ENCODE results near the gene CCDC60.

Gene CCDC60

DNA sequence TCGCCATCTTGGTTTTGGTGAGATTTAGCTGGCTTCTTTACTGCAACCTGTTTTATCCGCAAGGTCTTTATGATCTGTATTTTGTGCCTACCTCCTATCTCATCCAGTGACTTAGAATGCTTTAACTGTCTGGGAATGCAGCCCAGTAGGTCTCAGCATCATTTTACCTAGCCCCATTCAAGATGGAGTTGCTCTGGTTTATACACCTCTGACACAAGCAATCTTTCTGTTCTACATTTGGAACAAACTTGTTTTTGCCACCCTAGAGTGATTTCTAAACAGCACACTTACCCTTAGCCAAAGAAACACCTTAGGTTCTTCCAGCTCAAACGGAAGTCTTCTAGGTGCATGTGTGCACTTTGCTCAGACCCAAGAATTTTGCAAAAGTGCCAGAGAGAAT lies 122.3 kb downstream of the CCDC60 start (continued):
- TF ChIP-seq, protein P1, sequence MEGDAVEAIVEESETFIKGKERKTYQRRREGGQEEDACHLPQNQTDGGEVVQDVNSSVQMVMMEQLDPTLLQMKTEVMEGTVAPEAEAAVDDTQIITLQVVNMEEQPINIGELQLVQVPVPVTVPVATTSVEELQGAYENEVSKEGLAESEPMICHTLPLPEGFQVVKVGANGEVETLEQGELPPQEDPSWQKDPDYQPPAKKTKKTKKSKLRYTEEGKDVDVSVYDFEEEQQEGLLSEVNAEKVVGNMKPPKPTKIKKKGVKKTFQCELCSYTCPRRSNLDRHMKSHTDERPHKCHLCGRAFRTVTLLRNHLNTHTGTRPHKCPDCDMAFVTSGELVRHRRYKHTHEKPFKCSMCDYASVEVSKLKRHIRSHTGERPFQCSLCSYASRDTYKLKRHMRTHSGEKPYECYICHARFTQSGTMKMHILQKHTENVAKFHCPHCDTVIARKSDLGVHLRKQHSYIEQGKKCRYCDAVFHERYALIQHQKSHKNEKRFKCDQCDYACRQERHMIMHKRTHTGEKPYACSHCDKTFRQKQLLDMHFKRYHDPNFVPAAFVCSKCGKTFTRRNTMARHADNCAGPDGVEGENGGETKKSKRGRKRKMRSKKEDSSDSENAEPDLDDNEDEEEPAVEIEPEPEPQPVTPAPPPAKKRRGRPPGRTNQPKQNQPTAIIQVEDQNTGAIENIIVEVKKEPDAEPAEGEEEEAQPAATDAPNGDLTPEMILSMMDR (tag by site-specific recombination; IDR thresholded peaks at IDR 0.05) = no peak
- TF ChIP-seq, protein P2, sequence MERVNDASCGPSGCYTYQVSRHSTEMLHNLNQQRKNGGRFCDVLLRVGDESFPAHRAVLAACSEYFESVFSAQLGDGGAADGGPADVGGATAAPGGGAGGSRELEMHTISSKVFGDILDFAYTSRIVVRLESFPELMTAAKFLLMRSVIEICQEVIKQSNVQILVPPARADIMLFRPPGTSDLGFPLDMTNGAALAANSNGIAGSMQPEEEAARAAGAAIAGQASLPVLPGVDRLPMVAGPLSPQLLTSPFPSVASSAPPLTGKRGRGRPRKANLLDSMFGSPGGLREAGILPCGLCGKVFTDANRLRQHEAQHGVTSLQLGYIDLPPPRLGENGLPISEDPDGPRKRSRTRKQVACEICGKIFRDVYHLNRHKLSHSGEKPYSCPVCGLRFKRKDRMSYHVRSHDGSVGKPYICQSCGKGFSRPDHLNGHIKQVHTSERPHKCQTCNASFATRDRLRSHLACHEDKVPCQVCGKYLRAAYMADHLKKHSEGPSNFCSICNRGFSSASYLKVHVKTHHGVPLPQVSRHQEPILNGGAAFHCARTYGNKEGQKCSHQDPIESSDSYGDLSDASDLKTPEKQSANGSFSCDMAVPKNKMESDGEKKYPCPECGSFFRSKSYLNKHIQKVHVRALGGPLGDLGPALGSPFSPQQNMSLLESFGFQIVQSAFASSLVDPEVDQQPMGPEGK (tag by site-specific recombination; IDR thresholded peaks at IDR 0.05) = no peak
- no peak for TF ChIP-seq ZNF596 (tag by site-specific recombination; IDR thresholded peaks at IDR 0.05)
- TF ChIP-seq ZBTB1 (tag by site-specific recombination; IDR thresholded peaks at IDR 0.05) = no peak
- no peak for TF ChIP-seq SALL2 (tag by site-specific recombination; IDR thresholded peaks at IDR 0.05; ENCODE audit: borderline replicate concordance)
- no peak for TF ChIP-seq ZFP69B (tag by site-specific recombination; IDR thresholded peaks at IDR 0.05)
- no peak for TF ChIP-seq ZNF585B (tag by site-specific recombination; IDR thresholded peaks at IDR 0.05)
- TF ChIP-seq ZFP3 (tag by site-specific recombination; IDR thresholded peaks at IDR 0.05; ENCODE audit: low read depth) = no peak
- TF ChIP-seq GLI2 (tag by site-specific recombination; IDR thresholded peaks at IDR 0.05; ENCODE audit: borderline replicate concordance, low read depth) = no peak
- TF ChIP-seq ZNF549 (tag by site-specific recombination; IDR thresholded peaks at IDR 0.05) = no peak
- no peak for TF ChIP-seq ZNF664 (tag by site-specific recombination; IDR thresholded peaks at IDR 0.05)

DNA sequence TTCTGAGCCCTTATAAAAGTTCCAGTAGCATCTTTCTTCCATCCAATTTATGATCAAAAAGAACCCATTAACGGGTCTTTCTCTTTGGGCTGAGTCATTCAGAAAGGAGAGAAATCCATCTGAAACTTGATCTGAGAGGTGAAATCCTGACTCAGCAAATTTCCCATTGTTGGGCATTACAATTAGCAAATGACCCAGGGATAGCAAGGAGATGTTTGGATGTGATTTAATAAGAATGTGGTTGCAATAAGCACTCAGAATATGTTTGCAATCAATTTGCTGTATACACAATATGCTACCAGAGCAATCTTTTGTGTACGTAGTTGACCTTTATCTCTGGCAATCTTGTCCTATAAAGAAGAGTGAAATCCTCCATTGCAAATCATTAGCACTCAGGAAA lies 122.7 kb downstream of the CCDC60 start:
- TF ChIP-seq ZNF473 (tag by site-specific recombination; IDR thresholded peaks at IDR 0.05) (no peak), ZNF510 (tag by site-specific recombination; IDR thresholded peaks at IDR 0.05; ENCODE audit: insufficient replicate concordance) (no peak), ZNF837 (tag by site-specific recombination; IDR thresholded peaks at IDR 0.05) (no peak), ZNF146 (tag by site-specific recombination; IDR thresholded peaks at IDR 0.05) (no peak), ZNF404 (tag by site-specific recombination; IDR thresholded peaks at IDR 0.05) (no peak), ZNF571 (tag by site-specific recombination; IDR thresholded peaks at IDR 0.05) (no peak), GLI2 (tag by site-specific recombination; IDR thresholded peaks at IDR 0.05; ENCODE audit: borderline replicate concordance, low read depth) (no peak), ZNF248 (tag by site-specific recombination; IDR thresholded peaks at IDR 0.05) (no peak), ZNF423 (tag by site-specific recombination; IDR thresholded peaks at IDR 0.05) (no peak), KLF16 (tag by site-specific recombination; IDR thresholded peaks at IDR 0.05) (no peak), ZNF791 (tag by site-specific recombination; IDR thresholded peaks at IDR 0.05) (no peak)
- TF ChIP-seq, protein P3, sequence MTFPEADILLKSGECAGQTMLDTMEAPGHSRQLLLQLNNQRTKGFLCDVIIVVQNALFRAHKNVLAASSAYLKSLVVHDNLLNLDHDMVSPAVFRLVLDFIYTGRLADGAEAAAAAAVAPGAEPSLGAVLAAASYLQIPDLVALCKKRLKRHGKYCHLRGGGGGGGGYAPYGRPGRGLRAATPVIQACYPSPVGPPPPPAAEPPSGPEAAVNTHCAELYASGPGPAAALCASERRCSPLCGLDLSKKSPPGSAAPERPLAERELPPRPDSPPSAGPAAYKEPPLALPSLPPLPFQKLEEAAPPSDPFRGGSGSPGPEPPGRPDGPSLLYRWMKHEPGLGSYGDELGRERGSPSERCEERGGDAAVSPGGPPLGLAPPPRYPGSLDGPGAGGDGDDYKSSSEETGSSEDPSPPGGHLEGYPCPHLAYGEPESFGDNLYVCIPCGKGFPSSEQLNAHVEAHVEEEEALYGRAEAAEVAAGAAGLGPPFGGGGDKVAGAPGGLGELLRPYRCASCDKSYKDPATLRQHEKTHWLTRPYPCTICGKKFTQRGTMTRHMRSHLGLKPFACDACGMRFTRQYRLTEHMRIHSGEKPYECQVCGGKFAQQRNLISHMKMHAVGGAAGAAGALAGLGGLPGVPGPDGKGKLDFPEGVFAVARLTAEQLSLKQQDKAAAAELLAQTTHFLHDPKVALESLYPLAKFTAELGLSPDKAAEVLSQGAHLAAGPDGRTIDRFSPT (tag by site-specific recombination; IDR thresholded peaks at IDR 0.05) = no peak
- TF ChIP-seq, protein P4, sequence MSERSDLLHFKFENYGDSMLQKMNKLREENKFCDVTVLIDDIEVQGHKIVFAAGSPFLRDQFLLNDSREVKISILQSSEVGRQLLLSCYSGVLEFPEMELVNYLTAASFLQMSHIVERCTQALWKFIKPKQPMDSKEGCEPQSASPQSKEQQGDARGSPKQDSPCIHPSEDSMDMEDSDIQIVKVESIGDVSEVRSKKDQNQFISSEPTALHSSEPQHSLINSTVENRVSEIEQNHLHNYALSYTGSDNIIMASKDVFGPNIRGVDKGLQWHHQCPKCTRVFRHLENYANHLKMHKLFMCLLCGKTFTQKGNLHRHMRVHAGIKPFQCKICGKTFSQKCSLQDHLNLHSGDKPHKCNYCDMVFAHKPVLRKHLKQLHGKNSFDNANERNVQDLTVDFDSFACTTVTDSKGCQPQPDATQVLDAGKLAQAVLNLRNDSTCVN (tag by site-specific recombination; optimal IDR thresholded peaks at IDR 0.05) = no peak
- TF ChIP-seq, protein P5, sequence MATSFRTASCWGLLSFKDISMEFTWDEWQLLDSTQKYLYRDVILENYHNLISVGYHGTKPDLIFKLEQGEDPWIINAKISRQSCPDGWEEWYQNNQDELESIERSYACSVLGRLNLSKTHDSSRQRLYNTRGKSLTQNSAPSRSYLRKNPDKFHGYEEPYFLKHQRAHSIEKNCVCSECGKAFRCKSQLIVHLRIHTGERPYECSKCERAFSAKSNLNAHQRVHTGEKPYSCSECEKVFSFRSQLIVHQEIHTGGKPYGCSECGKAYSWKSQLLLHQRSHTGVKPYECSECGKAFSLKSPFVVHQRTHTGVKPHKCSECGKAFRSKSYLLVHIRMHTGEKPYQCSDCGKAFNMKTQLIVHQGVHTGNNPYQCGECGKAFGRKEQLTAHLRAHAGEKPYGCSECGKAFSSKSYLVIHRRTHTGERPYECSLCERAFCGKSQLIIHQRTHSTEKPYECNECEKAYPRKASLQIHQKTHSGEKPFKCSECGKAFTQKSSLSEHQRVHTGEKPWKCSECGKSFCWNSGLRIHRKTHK (tag by site-specific recombination; IDR thresholded peaks at IDR 0.05) = no peak
- Histone ChIP-seq H3K36me3 (ENCODE audit: control insufficient read depth in 2 of 2, insufficient read depth in 1 of 2, low read length in 2 of 2) (no peaks in the 10 kb centered on the region), H3K4me1 (ENCODE audit: control insufficient read depth, insufficient read depth, low read length) (no peaks in the 10 kb centered on the region), H3K9me3 (ENCODE audit: control insufficient read depth, insufficient read depth, low read depth, low read length) (no peaks in the 10 kb centered on the region), H3K27ac (ENCODE audit: extremely low read depth, low read depth, low read length) (no peak overlapping the region), H3K4me3 (ENCODE audit: low read depth, low read length) (no peak overlapping the region)
- ChIA-PET POLR2A (no interaction called here), CTCF (no interaction called here)

All from HEK293 (cell line).